GM18868 (cell line): ENCODE results near the gene TMEM120A.

ENCODE experiments used
- ATAC-seq: cut with Tn5 transposase; IDR thresholded peaks from one replicate; pipeline ENCODE4 v1.9.1; 2021; ENCODE audit warnings: mild to moderate bottlenecking, moderate library complexity; ENCODE audit not compliant: unreplicated experiment

The TMEM120A gene

GRCh38 chr7:75981453-75982305 is 12.7 kb downstream of the TMEM120A start:
- ATAC-seq: no peak

GRCh38 chr7:75981203-75981452 is 13.3 kb downstream of the TMEM120A start:
- no peak for ATAC-seq

- no peak for ATAC-seq
These were observed 13.8 kb downstream of the TMEM120A start for GRCh38 chr7:75980430-75981202.

- ATAC-seq: no peak
These were observed 14.5 kb downstream of the TMEM120A start for GRCh38 chr7:75979759-75980429.

- no peak for ATAC-seq
These were observed 16.7 kb downstream of the TMEM120A start for GRCh38 chr7:75977743-75978142.

GRCh38 chr7:75971961-75972763 is 22.2 kb downstream of the TMEM120A start:
- no peak for ATAC-seq

DNA sequence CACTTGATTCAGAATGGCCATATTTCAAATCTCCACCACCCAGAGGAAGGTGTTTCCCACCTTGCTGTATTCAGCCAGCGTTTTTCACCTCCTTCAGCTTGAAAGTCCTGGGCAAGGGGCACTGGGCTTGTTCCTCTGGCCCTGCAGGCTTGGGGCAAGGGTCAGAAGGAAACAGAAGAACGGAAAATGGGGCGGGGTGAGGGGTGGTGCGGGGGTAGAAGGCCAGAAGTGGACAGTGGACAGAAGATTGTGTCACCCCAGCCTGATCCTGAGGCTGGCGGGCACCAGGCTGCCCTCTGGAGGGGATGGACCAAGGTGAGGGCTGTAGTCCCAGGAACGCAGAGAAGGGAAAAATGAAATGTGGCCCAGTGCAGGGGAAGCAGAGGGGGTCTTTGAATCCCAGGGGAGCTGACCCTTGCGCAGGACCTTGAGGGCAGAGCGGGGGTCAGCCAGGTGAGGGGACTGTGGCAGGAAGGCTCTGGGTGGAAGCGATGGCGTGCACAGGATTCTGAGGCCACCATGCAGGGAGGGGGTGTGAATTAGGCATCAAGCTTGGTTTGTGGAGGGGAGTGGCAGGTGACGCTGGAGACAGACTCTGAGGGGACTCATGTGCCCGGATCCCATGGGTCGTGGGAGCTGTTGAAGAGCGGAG is 23.0 kb downstream of the TMEM120A start:
- no peak for ATAC-seq

DNA sequence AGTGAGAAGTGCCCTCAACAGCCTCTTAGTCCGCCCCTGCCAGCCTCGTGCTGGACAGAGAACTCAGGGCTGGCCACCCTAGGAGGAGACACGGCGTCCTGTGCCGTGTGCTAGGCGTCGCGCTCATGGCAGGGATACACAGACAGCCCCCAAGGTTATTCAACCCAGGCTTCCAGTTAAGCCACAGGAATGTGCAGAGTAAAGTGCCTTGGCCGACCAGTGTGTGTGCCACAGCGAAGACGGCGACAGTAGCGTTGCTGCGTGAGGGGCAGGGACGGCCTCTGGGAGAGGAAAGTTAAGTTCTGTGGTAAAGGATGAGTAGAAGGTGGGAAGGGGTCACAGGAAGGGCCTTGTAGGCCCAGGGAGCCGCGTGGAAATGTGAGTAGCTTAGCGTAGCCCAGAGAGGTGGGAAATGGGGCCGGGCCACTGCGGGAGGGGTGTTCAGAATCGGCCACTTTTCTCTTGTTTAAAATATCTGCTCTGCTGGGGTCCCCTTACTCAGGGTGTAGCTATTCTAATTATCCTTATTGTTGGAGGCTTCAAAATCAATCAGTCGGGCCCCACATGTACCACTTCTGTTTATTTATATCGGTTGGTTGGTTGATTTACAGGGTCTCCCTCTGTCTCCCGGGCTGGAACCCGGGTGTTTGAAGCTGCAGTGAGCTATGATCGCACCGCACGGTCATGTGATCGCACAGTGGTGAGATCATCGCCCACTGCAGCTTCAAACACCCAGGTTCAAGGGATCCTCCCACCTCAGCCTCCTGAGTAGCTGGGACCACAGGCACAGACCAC is 24.5 kb downstream of the TMEM120A start:
- no peak for ATAC-seq

DNA sequence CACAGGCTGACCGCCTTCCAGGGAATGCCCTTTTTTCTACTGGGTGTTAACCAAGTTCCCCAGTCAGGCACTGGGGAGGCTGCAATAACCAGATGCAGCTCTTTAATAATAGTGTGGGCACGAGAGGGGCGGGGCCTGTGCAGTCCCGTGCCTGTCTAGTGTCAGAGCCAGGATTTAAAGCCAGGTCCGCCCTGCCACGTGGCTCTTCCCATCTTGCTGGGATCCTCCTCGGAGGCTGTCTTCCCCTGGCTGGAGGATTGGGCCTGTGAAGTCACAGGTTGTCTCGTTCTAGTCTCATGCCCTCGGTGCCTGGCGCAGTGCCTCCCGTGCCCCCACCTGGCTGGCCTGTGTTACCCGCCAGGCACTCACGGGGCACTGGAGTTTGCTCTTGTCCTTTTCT is 25.2 kb downstream of the TMEM120A start:
- ATAC-seq: no peak

DNA sequence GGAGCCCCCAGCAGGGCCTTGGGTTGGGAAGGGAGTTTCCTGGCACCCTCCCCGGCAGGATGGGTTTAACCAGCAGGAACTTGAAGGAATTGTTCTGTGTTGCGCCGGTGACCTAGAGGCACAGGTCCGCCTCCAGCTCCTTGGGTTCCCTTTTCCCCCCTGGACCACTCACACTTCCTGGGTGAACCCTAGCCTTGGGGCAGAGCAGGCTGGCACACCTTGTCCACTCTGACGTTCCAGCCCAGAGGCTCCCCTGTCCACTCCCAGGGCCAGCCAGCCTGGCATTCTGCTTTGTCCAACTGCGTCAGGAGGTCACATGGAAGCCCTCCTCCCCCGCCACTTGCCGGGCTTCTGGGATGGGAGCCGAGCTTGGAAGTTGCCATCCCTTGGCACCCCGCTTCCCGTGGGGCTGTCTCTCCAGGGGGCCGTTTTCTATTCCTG is 25.8 kb downstream of the TMEM120A start:
- no peak for ATAC-seq

- no peak for ATAC-seq
These were observed 26.4 kb downstream of the TMEM120A start for GRCh38 chr7:75968012-75968411.

DNA sequence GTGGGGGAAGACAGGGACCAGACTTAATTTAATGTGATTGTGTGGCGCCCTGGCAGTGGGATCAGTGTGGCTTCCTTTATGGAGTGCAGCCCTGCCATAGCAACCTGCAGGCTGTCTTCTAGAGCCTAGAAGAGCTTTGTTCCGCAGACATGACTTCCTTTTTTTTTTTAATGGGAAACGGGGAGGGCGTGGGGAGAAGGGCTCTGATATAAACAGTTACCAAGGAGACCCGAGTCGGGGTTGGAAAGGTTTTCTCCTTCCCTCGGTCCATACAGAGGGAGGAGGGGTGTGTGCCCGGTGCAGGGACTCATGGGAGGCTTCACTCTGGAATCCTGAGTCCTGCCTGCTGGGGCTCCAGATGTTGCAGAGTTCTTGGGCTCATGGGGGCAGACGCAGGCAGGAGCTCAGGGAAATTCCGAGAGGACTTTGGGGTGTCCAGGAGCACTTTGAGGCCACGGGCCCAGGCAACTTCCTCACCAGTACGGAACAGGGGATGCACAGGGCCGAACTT is 26.9 kb downstream of the TMEM120A start:
- no peak for ATAC-seq

DNA sequence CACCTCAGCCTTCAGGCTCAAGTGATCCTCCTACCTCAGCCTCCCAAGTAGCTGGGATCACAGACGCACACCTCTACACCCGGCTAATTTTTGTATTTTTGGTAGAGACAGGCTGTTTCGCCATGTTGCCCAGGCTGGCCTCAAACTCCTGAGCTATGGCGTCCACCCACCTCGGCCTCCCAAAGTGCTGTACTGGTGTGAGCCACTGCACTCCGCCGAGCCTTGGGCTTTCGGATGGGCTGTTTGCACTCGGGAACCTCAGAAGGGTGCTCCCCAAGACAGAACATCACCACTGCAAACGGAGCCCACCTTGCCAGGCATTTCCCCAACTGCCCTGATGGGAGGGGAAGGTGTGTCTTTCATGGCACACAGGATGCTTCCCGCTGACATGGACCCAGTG is 27.3 kb downstream of the TMEM120A start:
- no peak for ATAC-seq

- ATAC-seq: no peak
These were observed 28.0 kb downstream of the TMEM120A start for GRCh38 chr7:75966190-75966961.

DNA sequence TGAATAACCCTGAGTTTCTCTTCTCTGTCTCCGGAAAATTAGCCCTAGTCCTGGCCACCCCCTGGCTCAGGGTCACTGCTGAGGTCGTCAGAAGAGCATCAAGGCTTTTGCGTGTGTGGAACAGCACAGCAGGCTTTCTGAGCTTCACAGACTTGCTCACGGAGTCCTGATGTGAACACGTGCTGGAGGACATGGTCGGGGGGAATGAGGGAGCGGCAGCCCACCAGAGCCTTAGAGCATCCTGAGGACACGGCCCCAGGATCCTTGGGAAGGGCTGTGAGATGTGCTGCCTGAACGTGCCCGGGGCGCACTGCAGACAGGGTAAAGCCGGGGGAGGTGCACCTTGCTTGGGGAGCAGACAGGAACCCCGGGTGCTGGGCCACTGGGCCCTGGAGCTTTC is 28.8 kb downstream of the TMEM120A start:
- no peak for ATAC-seq

DNA sequence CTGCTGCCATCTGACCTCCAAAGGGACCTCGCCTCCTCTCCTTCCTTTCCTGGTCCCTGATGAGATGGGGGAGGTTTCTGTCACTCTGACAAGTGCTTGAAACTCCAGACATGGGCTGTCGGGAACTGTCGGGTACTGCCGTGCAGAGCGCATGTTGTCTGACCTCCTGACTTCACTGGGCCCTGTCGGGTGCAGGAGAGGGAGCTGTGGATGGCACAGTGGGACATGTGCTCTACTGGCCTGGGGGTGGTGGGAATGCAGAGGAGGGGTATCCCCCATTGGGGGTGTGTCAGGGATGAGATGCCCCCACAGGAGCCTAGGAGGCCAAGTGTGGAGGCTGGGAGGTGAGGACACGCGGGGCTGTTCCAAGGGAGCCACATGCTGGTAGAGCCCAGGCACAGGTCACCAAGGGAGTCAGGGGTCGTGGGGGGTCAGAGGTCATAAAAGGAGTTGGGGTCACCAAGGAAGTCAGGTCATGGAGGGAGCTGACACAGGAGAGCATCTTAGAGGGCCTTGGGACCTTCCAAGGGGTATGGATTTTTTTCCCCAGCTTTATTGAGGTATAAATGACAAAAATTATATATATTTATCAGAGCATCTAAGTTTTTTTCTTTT is 30.9 kb downstream of the TMEM120A start:
- no peak for ATAC-seq

DNA sequence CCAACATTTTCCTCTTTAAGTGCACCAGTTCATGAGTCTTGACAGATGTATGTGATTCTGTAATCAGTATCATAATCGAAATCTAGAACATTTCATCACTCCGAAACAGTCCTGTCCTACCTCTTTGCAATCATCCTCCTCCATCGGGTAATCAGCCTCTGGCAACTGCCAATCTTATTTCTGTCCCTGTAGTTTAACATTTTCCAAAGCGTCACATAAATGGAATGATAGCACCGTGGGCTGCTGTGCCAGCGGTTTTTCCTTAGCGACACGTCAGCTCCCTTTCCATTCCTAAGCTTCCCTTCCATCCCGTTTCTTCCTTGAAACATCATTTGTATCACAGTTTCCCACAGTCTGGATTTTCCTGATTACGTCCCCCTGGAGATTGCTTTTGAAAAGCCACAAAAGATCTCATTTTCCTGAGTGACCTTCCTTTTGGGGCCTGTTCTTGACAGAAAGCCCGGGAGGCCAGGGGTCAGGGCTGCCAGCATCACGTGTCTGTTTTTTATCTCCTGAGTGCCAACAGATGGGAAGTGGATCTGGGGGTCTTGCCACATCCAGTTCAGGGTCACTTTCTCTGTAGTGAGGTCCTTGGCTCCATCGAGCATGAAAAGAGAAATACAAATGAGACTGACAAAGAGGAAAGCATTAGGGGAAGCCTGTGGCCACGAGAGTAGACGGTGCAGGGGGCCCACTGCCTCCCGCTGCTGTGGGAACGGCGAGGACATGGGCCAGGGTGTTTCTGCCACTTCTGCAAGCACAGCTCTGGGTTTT is 31.6 kb downstream of the TMEM120A start:
- no peak for ATAC-seq

DNA sequence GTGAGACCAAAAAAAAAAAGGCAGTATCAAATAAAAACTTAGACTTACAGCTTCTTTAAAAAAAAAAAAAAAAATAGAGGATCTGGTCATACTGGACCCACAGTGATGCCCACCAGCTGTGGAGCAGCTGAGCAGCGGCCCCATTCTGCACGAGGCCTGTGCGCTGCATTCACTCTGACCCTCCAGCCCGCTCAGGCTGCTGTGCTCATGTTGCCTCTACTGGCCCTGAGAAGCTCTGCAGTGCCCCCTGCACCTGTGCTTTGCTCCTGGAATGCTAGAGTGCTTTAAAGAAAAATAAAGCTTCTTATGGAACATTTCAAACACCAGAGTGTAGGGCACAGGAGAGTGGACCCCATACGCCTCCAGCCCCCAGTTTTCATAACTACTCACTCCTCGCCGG is 33.2 kb downstream of the TMEM120A start:
- ATAC-seq: no peak
